Measurements from ENCODE around the gene BCR.
"Not testable (repeated sequence)": the region's sequence is repeated elsewhere in the genome, so short reads cannot be mapped to it uniquely, and the experiment has no call there.

BCR gene

GRCh38 chr22:23291806-23292452 lies 111.6 kb downstream of the BCR start:
- no peak for DNase-seq (ENCODE audit: low read depth)

- DNase-seq (ENCODE audit: low read depth): no peak
Observed at GRCh38 chr22:23292453-23293350, 112.4 kb downstream of the BCR start.

GRCh38 chr22:23293720-23294119 lies 113.4 kb downstream of the BCR start:
- DNase-seq (ENCODE audit: low read depth): no peak

GRCh38 chr22:23294221-23294620 lies 113.9 kb downstream of the BCR start:
- no peak for DNase-seq (ENCODE audit: low read depth)

GRCh38 chr22:23300476-23300875 lies 120.2 kb downstream of the BCR start:
- no peak for DNase-seq (ENCODE audit: low read depth)

- DNase-seq (ENCODE audit: low read depth): no peak
Observed at GRCh38 chr22:23301591-23301990, 121.3 kb downstream of the BCR start.

- DNase-seq (ENCODE audit: low read depth): no peak
Observed at GRCh38 chr22:23302171-23303002, 122.1 kb downstream of the BCR start.

GRCh38 chr22:23305321-23305910 lies 125.1 kb downstream of the BCR start:
- DNase-seq (ENCODE audit: low read depth): no peak

- no peak for DNase-seq (ENCODE audit: low read depth)
Observed at GRCh38 chr22:23305922-23306374, 125.6 kb downstream of the BCR start.

GRCh38 chr22:23306438-23306921 lies 126.2 kb downstream of the BCR start:
- peak; percentile 25 for DNase-seq (ENCODE audit: low read depth)

GRCh38 chr22:23306926-23307325 lies 126.6 kb downstream of the BCR start:
- no peak for DNase-seq (ENCODE audit: low read depth)

- DNase-seq (ENCODE audit: low read depth): not testable (repeated sequence)
Observed at GRCh38 chr22:23307511-23307910, 127.2 kb downstream of the BCR start.

- DNase-seq (ENCODE audit: low read depth): not testable (repeated sequence)
Observed at GRCh38 chr22:23309261-23309660, 129.0 kb downstream of the BCR start.

- DNase-seq (ENCODE audit: low read depth): not testable (repeated sequence)
Observed at GRCh38 chr22:23310443-23311097, 130.3 kb downstream of the BCR start.

GRCh38 chr22:23311635-23312420 lies 131.5 kb downstream of the BCR start:
- not testable (repeated sequence) for DNase-seq (ENCODE audit: low read depth)

- no peak for DNase-seq (ENCODE audit: low read depth)
Observed at GRCh38 chr22:23313791-23314567, 133.7 kb downstream of the BCR start.

GRCh38 chr22:23315341-23315917 lies 135.1 kb downstream of the BCR start:
- peak; percentile 32 for DNase-seq (ENCODE audit: low read depth)

- not testable (repeated sequence) for DNase-seq (ENCODE audit: low read depth)
Observed at GRCh38 chr22:23316596-23316995, 136.3 kb downstream of the BCR start.

GRCh38 chr22:23318316-23318715 lies 138.0 kb downstream of the BCR start:
- not testable (repeated sequence) for DNase-seq (ENCODE audit: low read depth)
